ENCODE data around the gene ISLR.

- TF ChIP-seq CTCF (IDR thresholded peaks at IDR 0.05) (no peak), POLR2A (IDR thresholded peaks at IDR 0.05) (no peak)
Measured at GRCh38 chr15:74136540-74136813, 37.0 kb upstream of the ISLR start.

All from body of pancreas (tissue), 4 donors.